ENCODE measurements around the gene NME8. TPM values are rescaled to one million over a fixed set of nuclear protein-coding genes. Genes with fewer than 3 reads are reported as not detected.
"Not testable (repeated sequence)": the region's sequence is repeated elsewhere in the genome, so short reads cannot be mapped to it uniquely, and the experiment has no call there.

Gene NME8
- total RNA-seq = not detected

- H3K4me1 Mint-ChIP-seq = no peaks in the 10 kb centered on the region
- peaks cover 4% of the 10 kb centered on the region for H3K27me3 Mint-ChIP-seq
- no peak within 1 kb of the TSS for H3K27ac Mint-ChIP-seq
- no peaks in the 10 kb centered on the region for H3K9me3 Mint-ChIP-seq (ENCODE audit: low read depth)
- H3K36me3 Mint-ChIP-seq = no peaks in the 10 kb centered on the region
- DNase-seq (no peak), ATAC-seq (no peak)
- CTCF ChIA-PET = no interaction called here
- no peak within 1 kb of the TSS for H3K4me3 Mint-ChIP-seq
Measured at GRCh38 chr7:37848297-37848696, at the start of gene NME8. TSS of gene NME8 (plus strand) at chr7:37848597. CDS start at chr7:37850267, 1,670 bp downstream.

GRCh38 chr7:37806152-37806551, 42.2 kb upstream of the NME8 start:
- H3K9me3 Mint-ChIP-seq (ENCODE audit: low read depth) = no peaks in the 10 kb centered on the region
- no peaks in the 10 kb centered on the region for H3K36me3 Mint-ChIP-seq
- H3K27ac Mint-ChIP-seq = no peak overlapping the region
- H3K4me1 Mint-ChIP-seq = no peaks in the 10 kb centered on the region
- H3K27me3 Mint-ChIP-seq = peaks cover 18% of the 10 kb centered on the region
- DNase-seq = no peak
- CTCF ChIA-PET = no interaction called here
- ATAC-seq = no peak
- H3K4me3 Mint-ChIP-seq = no peak overlapping the region

DNA sequence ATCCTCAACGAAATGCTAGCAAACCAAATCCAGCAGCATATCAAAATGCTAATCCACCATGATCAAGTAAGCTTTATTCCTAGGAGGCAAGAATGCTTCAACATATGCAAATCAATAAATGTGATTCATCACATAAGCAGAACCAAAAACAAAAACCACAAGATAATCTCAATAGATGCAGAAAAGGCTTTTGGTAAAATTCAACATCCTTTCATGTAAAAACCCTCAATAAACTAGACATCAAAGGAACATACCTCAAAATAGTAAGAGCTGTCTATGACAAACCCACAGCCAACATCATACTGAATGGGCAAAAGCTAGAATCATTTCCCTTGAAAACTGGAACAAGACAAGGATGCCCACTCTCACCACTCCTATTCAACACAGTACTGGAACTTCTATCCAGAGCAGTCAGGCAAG, 36.2 kb upstream of the NME8 start:
- DNase-seq; CTCF ChIA-PET; H3K27ac Mint-ChIP-seq; ATAC-seq; H3K4me3 Mint-ChIP-seq; H3K36me3 Mint-ChIP-seq; H3K9me3 Mint-ChIP-seq (ENCODE audit: low read depth): not testable (repeated sequence)
- Mint-ChIP-seq H3K4me1 (peaks cover 16% of the 10 kb centered on the region), H3K27me3 (peaks cover 22% of the 10 kb centered on the region)

GRCh38 chr7:37815671-37816371, 32.6 kb upstream of the NME8 start:
- CTCF ChIA-PET = no interaction called here
- H3K4me3 Mint-ChIP-seq = no peak overlapping the region
- peaks cover 16% of the 10 kb centered on the region for H3K4me1 Mint-ChIP-seq
- peaks cover 29% of the 10 kb centered on the region for H3K27me3 Mint-ChIP-seq
- ATAC-seq (peak; percentile 49), DNase-seq (no peak)
- H3K27ac Mint-ChIP-seq = peak overlapping the region; percentile 40
- no peaks in the 10 kb centered on the region for H3K9me3 Mint-ChIP-seq (ENCODE audit: low read depth)
- no peaks in the 10 kb centered on the region for H3K36me3 Mint-ChIP-seq

GRCh38 chr7:37816922-37817590, 31.3 kb upstream of the NME8 start:
- Mint-ChIP-seq H3K9me3 (ENCODE audit: low read depth) (no peaks in the 10 kb centered on the region), H3K4me3 (no peak overlapping the region), H3K36me3 (no peaks in the 10 kb centered on the region), H3K27me3 (peaks cover 25% of the 10 kb centered on the region), H3K4me1 (peaks cover 12% of the 10 kb centered on the region), H3K27ac (no peak overlapping the region)
- DNase-seq = no peak
- CTCF ChIA-PET = no interaction called here
- ATAC-seq = no peak

DNA sequence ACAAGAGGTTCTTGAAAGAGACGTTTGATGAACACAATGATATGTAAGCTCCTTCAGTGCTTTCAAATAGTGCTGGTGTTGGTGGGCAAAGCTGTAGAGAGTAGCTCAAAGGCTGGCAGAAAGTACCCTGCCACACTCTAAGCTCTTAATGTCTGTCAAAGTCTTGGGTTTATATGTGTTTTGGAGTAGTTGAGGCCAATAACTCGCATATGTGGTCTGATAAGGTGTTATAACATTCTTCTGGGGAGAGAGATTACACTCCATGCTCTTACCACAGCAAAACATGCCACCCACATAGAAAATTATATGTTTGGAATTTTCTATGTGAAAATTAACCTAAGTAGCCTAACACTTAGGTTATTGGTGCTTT, 30.8 kb upstream of the NME8 start:
- DNase-seq (no peak), ATAC-seq (no peak)
- CTCF ChIA-PET = no interaction called here
- H3K4me1 Mint-ChIP-seq = peaks cover 10% of the 10 kb centered on the region
- H3K27me3 Mint-ChIP-seq = peaks cover 27% of the 10 kb centered on the region
- no peaks in the 10 kb centered on the region for H3K9me3 Mint-ChIP-seq (ENCODE audit: low read depth)
- no peak overlapping the region for H3K4me3 Mint-ChIP-seq
- no peak overlapping the region for H3K27ac Mint-ChIP-seq
- H3K36me3 Mint-ChIP-seq = no peaks in the 10 kb centered on the region

GRCh38 chr7:37817996-37818720, 30.2 kb upstream of the NME8 start:
- no peak overlapping the region for H3K27ac Mint-ChIP-seq
- H3K9me3 Mint-ChIP-seq (ENCODE audit: low read depth) = no peaks in the 10 kb centered on the region
- no peak overlapping the region for H3K4me3 Mint-ChIP-seq
- ATAC-seq = no peak
- DNase-seq = no peak
- H3K36me3 Mint-ChIP-seq = no peaks in the 10 kb centered on the region
- H3K4me1 Mint-ChIP-seq = peaks cover 10% of the 10 kb centered on the region
- peaks cover 33% of the 10 kb centered on the region for H3K27me3 Mint-ChIP-seq
- CTCF ChIA-PET = no interaction called here

DNA sequence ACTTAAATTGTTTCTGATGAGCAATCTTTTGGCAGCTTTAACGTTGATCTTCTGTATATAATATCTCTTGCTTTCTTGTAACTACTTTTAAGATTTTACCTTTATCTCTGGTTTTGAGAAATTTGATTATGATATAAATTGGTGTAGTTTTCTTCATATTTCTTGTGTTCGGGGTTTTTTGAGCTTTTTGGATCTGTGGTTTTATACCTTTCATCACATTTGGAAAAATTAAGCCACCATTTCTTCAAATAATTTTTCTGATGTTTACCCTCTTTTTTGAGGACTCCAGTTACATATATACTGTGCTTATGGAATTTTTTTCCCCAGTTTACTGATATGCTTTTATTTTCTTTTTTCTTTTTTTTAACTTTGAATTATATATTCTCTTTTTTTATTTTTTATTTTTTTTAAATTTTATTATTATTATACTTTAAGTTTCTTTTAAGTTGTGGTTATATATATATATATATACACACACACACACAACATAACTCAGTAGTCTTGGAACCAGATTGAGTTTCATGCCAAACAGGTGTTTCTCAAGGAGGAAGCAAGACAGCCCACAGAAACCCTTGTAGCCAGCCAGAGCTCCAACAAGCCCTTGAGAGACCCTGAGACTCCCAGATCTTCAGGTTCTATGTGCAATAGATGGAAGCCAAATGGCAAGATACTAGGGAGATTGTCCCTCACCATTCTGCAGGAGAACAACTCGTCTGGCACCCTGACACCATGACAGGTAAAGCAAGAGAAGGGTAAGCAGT, 27.5 kb upstream of the NME8 start:
- H3K27ac Mint-ChIP-seq = no peak overlapping the region
- peaks cover 21% of the 10 kb centered on the region for H3K4me1 Mint-ChIP-seq
- DNase-seq (no peak), ATAC-seq (no peak)
- CTCF ChIA-PET = interaction anchor here (0.7 kb wide), 1 partner anchor 89 kb away, joined by 5 read pairs; no protein-coding TSS in a partner anchor
- no peaks in the 10 kb centered on the region for H3K36me3 Mint-ChIP-seq
- no peak overlapping the region for H3K4me3 Mint-ChIP-seq
- peaks cover 31% of the 10 kb centered on the region for H3K27me3 Mint-ChIP-seq
- H3K9me3 Mint-ChIP-seq (ENCODE audit: low read depth) = no peaks in the 10 kb centered on the region

- Mint-ChIP-seq H3K36me3 (no peaks in the 10 kb centered on the region), H3K4me3 (no peak overlapping the region), H3K27me3 (peaks cover 29% of the 10 kb centered on the region), H3K27ac (no peak overlapping the region), H3K4me1 (peaks cover 17% of the 10 kb centered on the region), H3K9me3 (ENCODE audit: low read depth) (no peaks in the 10 kb centered on the region)
- no peak for ATAC-seq
- CTCF ChIA-PET = no interaction called here
- no peak for DNase-seq
Measured at GRCh38 chr7:37822946-37823345, 25.5 kb upstream of the NME8 start.

GRCh38 chr7:37823557-37823956, 24.8 kb upstream of the NME8 start:
- CTCF ChIA-PET = no interaction called here
- no peak overlapping the region for H3K4me3 Mint-ChIP-seq
- H3K4me1 Mint-ChIP-seq = peaks cover 17% of the 10 kb centered on the region
- H3K9me3 Mint-ChIP-seq (ENCODE audit: low read depth) = no peaks in the 10 kb centered on the region
- peaks cover 29% of the 10 kb centered on the region for H3K27me3 Mint-ChIP-seq
- ATAC-seq = no peak
- no peak for DNase-seq
- no peak overlapping the region for H3K27ac Mint-ChIP-seq
- no peaks in the 10 kb centered on the region for H3K36me3 Mint-ChIP-seq

- DNase-seq (peak; percentile 47), ATAC-seq (peak; percentile 64)
- Mint-ChIP-seq H3K27ac (no peak overlapping the region), H3K36me3 (no peaks in the 10 kb centered on the region), H3K9me3 (ENCODE audit: low read depth) (no peaks in the 10 kb centered on the region), H3K4me3 (no peak overlapping the region), H3K4me1 (peaks cover 17% of the 10 kb centered on the region), H3K27me3 (peaks cover 30% of the 10 kb centered on the region)
- CTCF ChIA-PET = no interaction called here
Measured at GRCh38 chr7:37825038-37825437, 23.4 kb upstream of the NME8 start.

DNA sequence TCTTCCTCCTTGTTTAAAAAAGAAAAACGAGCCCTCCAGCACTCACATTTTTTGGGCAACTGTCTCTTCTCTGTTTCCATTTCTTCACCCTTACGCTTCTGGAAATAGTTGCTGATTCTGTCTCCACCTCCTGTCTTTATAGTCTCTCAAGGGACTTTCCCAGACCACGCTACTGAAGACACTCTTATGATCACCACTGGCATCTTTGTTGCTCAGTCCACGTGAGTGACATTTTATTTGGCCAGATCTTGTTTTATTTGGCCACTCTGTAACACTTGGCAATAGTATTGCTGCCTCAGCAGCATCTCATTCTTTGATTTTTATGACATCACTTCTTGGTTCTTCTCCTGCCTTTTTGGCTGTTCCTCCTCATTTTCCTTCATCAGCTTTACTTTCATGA, 21.6 kb upstream of the NME8 start:
- Mint-ChIP-seq H3K36me3 (no peaks in the 10 kb centered on the region), H3K27ac (no peak overlapping the region), H3K4me1 (peaks cover 17% of the 10 kb centered on the region), H3K4me3 (no peak overlapping the region), H3K9me3 (ENCODE audit: low read depth) (no peaks in the 10 kb centered on the region), H3K27me3 (peaks cover 37% of the 10 kb centered on the region)
- ATAC-seq (no peak), DNase-seq (no peak)
- CTCF ChIA-PET = no interaction called here

DNA sequence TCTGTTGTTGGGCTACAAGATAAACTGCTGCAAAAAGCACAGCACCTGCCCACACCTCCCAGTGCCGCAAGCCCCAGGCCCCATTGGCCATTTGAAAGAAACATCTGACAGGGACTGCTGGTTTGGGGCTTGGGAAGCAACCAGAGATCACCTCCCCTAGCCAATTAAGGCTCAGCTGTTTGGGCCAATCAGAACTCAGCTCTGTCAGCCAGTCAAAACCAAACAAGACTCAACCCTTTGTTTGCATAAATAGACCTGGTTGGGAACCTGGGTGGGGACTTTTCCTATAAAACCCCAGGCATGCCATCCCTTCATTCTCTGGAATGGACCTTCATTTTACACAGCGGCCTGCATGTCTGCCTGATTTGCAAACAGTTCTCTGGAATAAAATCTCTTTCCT, 17.2 kb upstream of the NME8 start:
- CTCF ChIA-PET = no interaction called here
- Mint-ChIP-seq H3K4me1 (peaks cover 8% of the 10 kb centered on the region), H3K27ac (no peak overlapping the region), H3K36me3 (no peaks in the 10 kb centered on the region), H3K27me3 (peaks cover 40% of the 10 kb centered on the region), H3K4me3 (no peak overlapping the region), H3K9me3 (ENCODE audit: low read depth) (no peaks in the 10 kb centered on the region)
- no peak for ATAC-seq
- DNase-seq = no peak

Measured in activated CD8-positive, alpha-beta memory T cell treated with anti-CD3 and anti-CD28 coated beads, Interleukin-2, amount 10 ng/mL, durations not matched to agents 7 days and 5 days (primary cell).